ENCODE results near the gene LGALSL. TPM values are rescaled to one million over a fixed set of nuclear protein-coding genes. Genes with fewer than 3 reads are reported as not detected.

The LGALSL gene
- total and polyA plus RNA-seq, 9 of the 15 experiments (the other 6 are each of a cell fraction or from before 2014, with no cell fraction given): 0.04 to 0.29 (median 0.14) TPM; not detected in 3

DNA sequence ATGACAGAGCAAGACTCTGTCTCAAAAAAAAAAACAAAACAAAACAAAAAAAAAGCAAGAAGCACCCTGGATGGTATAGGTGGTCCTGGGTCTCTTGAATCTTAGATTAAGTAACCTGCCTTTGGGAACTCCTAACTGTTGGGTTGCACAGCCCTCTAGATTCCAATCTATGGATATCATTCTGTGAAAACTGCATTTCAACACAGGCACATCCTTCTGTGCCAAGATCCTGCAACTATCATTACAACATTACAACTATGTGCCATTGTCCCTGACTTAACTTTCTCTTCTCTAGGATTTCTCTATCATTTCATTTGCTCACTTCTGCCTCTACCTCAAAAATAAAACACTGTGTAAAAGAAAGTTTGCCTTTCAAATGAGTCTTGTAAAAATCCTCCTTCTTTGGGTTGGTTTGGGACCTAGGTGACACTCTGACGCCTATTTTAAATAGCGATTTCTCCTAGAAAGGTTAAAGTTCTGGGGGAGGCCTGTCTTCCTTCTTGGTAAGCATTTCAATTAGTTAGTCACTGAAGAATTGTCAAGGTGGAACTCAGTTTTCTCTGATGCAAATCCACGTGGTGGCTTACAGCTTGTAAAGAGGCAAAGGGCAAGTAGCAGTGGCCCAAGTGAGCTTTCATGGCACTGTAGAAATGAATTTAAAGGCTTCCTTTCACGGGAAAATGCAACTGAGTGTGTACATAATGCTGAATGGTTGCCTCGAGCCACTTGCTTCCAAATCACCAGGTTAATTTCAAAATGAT, 9.2 kb downstream of the LGALSL start:
- Histone ChIP-seq H3K4me1 (replicated peaks in 1 of 2; ENCODE audit: control insufficient read depth in 2 of 2, insufficient read depth in 2 of 2, low read length in 2 of 2) (no peaks in the 10 kb centered on the region), H3K36me3 (ENCODE audit: control insufficient read depth, insufficient read depth, low read length) (no peaks in the 10 kb centered on the region), H3K27ac (ENCODE audit: extremely low read depth, low read depth, low read length) (no peak overlapping the region), H3K9me3 (replicated peaks; ENCODE audit: control insufficient read depth, insufficient read depth, low read depth, low read length) (no peaks in the 10 kb centered on the region), H3K4me3 (no peak overlapping the region), H4K20me1 (replicated peaks; ENCODE audit: control insufficient read depth, insufficient read depth, low read length) (no peaks in the 10 kb centered on the region), H3K9ac (ENCODE audit: insufficient read depth in 1 of 2, low read depth in 2 of 2, low read length in 2 of 2) (no peak overlapping the region), H3K27me3 (ENCODE audit: control insufficient read depth in 2 of 2, insufficient read depth in 2 of 2, low read length in 2 of 2) (peaks cover 4 to 16% of the 10 kb centered on the region in 2 experiments; a peak in 3 of 5 replicates), H2AFZ (ENCODE audit: low read depth, low read length) (no peak overlapping the region), H3K79me2 (ENCODE audit: control insufficient read depth, insufficient read depth, low read length) (no peaks in the 10 kb centered on the region), H3K9me1 (ENCODE audit: control insufficient read depth, insufficient read depth, low read length) (no peaks in the 10 kb centered on the region), H3K4me2 (ENCODE audit: insufficient read depth, low read length) (no peak overlapping the region)
- CTCF ChIA-PET (ENCODE audit: low intra/inter-chr PET ratio): no interaction called here
- in situ Hi-C loops (cut with MboI) (no loop called here), intact Hi-C loops (cut with micrococcal nuclease) (no loop called here)
- POLR2A ChIA-PET: interaction anchor here (0.6 to 1.2 kb wide), 2 partner anchors 18 to 400 kb away, joined by 3 to 5 read pairs; no protein-coding TSS in a partner anchor
- DNase-seq (ENCODE audit: extremely low read depth in 1 of 4, low spot score in 3 of 4) (no peak), FAIRE-seq (no peak), ATAC-seq (no peak)
- TF ChIP-seq CBX2 (IDR thresholded peaks at IDR 0.05; ENCODE audit: insufficient read depth, low read length, poor library complexity, severe bottlenecking) (no peak), CSDE1 (IDR thresholded peaks at IDR 0.05) (no peak), ZNF316 (IDR thresholded peaks at IDR 0.05) (no peak), CEBPB (tag; IDR thresholded peaks at IDR 0.05) (no peak), E2F3 (CRISPR knock-in tag; IDR thresholded peaks at IDR 0.05) (no peak), BRF2 (IDR thresholded peaks at IDR 0.05; ENCODE audit: borderline replicate concordance, insufficient read depth, insufficient read length) (no peak), JUNB (CRISPR knock-in tag; conservative IDR thresholded peaks at IDR 0.05) (no peak), SMARCC2 (IDR thresholded peaks at IDR 0.05; ENCODE audit: low read depth) (no peak), RHOXF2B (CRISPR knock-in tag; conservative IDR thresholded peaks at IDR 0.05) (no peak), NR1H2 (CRISPR knock-in tag; IDR thresholded peaks at IDR 0.05) (no peak), POLR2A (conservative IDR thresholded peaks at IDR 0.05) (no peak), ZNF75A (CRISPR knock-in tag; IDR thresholded peaks at IDR 0.05) (no peak), NCOA1 (IDR thresholded peaks at IDR 0.05; ENCODE audit: low read depth) (no peak), ETV1 (tag; conservative IDR thresholded peaks at IDR 0.05; ENCODE audit: low read depth) (no peak), RAD21 (CRISPR knock-in tag; conservative IDR thresholded peaks at IDR 0.05 in 1 of 2, IDR thresholded peaks at IDR 0.05 in 1 of 2) (no peak), ZNF76 (CRISPR knock-in tag; IDR thresholded peaks at IDR 0.05; ENCODE audit: borderline replicate concordance) (no peak), NR2C1 (IDR thresholded peaks at IDR 0.05) (no peak), NR2C1 (tag; IDR thresholded peaks at IDR 0.05) (no peak)
- TF ChIP-seq, protein P1, sequence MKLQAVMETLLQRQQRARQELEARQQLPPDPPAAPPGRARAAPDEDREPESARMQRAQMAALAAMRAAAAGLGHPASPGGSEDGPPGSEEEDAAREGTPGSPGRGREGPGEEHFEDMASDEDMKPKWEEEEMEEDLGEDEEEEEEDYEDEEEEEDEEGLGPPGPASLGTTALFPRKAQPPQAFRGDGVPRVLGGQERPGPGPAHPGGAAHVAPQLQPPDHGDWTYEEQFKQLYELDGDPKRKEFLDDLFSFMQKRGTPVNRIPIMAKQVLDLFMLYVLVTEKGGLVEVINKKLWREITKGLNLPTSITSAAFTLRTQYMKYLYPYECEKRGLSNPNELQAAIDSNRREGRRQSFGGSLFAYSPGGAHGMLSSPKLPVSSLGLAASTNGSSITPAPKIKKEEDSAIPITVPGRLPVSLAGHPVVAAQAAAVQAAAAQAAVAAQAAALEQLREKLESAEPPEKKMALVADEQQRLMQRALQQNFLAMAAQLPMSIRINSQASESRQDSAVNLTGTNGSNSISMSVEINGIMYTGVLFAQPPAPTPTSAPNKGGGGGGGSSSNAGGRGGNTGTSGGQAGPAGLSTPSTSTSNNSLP (IDR thresholded peaks at IDR 0.05; ENCODE audit: borderline replicate concordance, low read depth, low read length): no peak
- TF ChIP-seq, protein P2, sequence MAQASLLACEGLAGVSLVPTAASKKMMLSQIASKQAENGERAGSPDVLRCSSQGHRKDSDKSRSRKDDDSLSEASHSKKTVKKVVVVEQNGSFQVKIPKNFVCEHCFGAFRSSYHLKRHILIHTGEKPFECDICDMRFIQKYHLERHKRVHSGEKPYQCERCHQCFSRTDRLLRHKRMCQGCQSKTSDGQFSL (CRISPR knock-in tag; IDR thresholded peaks at IDR 0.05): no peak
- TF ChIP-seq, protein P2 (tag; IDR thresholded peaks at IDR 0.05): no peak
- no TSS peak for BruUV-seq (replicated peaks)
- 0% methylated on average over 5 of the region's 5 CpGs for WGBS (ENCODE audit: insufficient coverage, low coverage, missing lambda C conversion rate)

All from K562 (cell line).